ENCODE results near the gene JMJD7.
A peak's percentile ranks its signal among the peaks of the same experiment; 100 is the strongest.

Gene JMJD7

DNA sequence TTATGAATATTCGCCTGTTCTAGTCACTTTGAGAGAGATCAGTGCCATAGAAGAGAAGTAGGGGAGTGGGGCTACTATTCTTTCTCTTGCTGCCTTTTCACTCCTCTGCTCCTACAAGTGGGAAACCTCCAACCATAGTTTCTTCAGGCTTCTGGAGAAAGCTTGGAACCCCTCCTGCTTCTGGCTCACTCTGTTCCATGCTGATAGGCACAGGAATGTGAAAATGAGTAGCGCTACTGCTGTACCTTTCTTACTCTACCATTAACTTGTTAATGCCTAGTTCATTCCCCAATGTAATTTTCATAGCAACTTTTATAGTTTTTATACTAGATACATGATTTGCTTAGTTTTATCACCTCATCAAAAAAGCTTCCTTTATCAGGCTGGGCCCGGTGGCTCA is 26.7 kb upstream of the JMJD7 start:
- DNase-seq = no peak

DNA sequence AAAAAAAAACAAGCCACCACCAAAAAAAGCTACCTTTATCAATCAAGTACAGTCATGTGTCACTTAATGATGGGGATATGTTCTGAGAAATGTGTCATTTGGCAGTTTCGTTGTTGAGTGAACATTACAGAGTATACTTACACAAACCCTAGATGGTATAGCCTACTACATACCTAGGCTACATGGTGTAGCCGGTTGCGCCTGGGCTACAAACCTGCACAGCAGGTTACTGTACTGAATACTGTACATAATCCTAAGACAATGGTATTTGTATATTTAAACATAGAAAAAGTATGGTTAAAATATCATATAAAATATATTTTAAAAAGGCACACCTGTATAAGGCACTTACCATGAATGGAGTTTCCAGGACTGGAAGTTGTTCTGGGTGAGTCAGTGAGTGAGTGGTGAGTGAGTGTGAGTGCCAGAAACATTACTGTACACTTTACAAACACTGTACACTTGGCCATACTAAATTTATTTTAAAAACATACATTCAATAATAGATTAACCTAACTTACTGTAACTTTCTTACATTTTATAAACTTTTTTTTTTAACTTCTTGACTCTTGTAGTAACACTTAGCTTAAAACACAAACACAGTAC is 25.9 kb upstream of the JMJD7 start:
- no peak for DNase-seq

DNA sequence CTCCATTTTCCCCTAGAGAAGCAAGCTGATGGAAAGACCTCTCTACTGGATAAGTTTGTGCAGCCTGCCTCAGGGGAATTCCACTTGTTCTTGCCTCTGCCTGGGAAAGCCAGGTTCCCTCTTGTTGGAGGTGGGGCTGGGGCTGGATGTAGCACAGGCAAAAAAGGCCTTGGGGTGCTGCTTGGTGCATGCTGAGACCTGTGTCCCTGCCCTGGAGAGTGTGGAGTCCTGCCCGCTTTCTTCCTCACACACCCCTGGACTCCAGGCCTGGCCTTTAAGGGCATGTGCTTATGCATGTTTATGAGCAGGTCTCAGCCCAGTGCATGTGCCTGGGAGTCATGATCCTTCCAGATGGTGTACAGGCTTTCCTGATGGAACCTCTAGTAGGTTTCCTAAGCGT is 23.5 kb upstream of the JMJD7 start:
- no peak for DNase-seq

DNA sequence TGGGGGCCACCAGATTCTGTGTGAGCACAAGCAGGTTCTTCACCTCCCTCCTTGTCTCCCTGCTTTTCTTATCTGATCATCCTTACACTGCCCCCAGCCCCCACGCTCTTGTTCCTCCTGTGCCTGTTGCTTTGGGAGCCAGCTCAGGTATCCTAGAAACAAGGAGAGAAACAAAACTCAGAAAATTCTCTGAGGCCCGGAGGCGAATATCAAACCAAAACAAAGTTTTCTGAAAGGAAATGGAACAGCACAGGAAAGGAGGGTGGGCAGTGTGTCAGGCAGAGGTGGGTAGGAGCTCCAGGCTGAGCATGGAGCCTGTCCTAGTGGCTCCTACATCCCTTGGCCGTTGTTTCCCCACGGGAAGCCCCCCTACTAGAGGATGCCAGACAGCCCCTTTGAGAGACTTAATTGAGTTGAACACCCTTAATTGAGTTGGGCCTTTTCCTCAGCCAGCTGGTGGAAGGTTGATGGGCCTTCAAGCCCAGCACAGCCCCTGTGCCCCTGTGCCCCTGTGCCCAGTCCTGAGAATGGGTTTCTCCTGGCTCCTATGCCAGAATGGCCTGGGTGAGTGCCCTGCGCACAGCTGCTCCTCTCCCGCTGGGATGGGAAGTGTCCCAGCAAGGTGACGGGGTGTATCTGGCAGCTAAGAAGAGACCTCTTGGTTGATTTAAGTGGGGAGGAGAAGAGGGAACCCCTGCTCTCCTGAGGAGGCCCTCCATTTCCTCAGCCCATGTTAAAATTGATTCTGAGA is 22.8 kb upstream of the JMJD7 start:
- DNase-seq = no peak

DNA sequence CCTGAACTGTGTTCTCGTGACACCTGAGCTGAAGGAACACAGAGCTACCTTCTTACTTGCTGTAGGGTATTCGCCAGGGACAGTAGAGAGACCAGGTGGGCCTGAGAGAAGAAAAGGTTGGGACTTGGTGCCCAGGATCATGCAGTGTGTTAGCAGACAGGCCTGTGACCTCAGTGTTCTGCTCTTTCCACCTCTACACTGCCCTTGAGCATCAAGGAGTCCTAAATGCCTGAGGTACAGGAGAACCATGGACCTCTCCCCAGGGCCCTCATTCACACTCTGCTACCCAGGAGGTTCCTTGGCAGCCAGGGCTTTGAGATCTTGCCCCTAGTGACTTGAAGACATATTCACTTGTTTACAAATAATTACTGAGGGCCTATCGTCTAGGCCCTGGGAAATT is 22.2 kb upstream of the JMJD7 start:
- no peak for DNase-seq

DNA sequence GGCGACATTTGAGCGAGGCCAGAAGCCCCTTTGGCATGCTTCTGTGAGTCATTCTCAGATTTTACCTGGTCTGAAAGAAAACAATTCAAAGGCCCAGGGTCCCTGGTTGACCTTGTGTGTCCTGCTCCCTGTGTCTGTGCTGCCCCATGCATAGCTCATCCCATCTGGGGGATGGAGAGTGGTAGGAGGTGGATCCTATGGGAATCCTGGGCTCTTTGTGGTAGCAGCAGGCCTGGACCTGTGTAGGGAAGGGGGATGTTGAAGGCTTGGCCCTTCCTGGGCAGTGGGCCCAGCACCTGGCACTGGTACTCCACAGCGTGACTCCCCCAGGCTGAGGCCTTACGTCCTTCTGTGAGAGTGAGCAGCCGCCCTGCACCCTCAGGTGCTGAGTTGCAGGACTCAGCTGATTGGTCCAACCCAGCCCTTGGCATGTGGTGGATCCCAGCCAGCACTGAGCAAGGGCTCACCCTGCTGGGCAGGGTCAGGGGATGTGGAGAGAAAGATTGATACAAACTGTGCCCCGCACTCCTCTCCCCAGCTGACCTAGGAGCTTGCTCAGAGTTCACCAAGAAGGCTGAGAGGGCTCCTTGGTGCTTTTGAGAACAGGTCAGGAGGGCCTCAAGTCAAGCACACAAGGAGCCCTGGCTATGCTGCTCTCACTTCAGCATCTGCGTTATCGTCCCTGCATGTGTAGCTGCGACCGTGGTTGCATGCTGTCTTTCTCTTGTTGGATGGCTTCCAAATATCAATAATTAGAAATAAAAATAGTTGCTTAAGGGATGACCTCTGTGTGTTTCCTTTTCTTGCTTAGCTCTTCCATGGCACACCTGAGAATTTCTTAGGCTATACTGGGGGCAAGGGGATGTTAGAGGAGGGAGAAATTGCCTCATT is 21.4 kb upstream of the JMJD7 start:
- DNase-seq = no peak

DNA sequence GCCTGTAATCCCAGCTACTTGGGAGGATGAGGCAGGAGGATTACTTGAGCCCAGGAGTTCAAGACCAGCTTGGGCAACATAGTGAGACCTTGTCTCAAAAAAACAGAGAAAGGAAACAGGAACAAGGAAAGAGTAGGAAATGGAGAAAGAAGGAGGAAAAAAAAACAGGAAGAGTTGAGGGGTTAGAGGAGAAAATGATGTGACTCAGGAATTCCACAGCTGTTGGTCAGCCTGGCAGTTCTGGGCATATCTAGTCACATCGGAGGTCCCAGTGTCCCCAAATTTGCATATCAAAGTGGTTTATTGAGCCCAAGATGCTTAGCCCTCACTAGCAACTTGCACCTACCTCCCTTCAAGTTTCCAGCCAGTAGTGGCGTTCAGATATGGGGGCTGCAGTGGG is 18.8 kb upstream of the JMJD7 start:
- no peak for DNase-seq

DNA sequence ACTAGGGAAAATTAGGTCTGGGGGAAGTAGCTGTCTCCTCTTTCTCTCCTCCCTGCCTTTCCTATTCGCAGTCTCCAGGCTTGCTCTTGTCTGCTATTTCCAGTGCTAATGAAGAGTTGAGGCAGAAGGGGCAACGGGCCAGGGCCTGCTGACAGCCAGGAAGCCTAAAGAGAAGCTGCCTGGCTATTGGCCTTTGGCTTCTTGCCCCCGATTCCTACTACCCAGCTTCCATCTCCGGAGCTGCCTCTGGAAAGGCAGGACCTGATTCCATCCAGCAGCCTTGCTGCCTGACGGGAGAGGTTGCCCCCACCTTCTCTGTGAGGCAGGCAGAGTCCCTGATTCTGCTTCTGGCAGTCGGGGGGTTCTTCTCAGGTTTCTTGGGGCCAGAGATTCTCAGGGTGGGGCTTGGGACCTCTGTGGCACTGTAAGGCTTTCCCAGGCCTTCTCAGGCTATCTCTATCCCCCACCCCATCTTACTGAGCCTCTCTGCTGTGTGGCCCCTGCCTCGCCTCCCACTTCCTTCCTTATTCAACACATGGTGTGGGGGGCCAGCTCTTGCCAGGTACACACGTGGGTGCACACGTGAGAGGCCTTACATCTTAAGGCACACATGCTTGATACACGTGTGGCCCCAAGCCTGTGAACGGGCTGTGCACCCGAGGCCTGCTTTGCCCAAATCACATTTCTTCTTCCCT is 18.2 kb upstream of the JMJD7 start:
- DNase-seq = no peak

DNA sequence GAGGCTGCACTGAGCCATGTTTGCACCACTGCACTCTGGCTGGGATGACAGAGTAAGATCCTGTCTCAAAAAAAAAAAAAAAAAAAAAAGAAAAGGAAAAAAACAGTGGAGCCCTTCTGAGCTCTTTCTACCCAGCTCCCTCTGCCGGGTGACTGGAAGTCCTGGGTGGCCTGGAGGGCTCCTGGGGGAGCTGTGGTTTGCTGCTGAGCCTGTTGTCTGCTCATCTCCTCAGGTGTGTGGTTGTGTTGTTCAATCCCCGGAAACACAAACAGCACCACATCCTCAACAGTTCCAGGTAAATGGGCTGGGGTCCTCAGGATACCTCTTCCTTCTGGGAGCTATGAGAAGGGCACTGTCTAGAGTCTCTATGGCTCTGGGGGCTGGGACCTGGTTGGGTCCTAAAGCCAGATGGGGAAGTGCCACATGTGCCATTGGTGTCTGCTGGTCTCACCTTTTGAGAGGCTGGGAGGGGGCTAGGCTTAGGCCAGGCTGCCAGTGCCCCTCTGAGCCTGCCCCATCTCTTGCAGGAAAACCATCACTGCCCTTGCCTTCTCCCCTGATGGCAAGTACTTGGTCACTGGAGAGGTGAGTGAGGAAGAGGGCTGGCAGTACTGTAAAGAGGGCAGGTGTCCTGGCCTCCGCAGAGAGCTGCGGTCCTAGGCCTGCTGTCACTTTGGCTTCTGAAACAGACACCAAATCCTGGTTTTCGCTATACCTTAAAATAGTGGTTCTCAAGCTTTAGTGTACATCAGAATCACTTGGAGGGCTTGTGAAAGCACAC is 17.1 kb upstream of the JMJD7 start:
- DNase-seq = no peak

DNA sequence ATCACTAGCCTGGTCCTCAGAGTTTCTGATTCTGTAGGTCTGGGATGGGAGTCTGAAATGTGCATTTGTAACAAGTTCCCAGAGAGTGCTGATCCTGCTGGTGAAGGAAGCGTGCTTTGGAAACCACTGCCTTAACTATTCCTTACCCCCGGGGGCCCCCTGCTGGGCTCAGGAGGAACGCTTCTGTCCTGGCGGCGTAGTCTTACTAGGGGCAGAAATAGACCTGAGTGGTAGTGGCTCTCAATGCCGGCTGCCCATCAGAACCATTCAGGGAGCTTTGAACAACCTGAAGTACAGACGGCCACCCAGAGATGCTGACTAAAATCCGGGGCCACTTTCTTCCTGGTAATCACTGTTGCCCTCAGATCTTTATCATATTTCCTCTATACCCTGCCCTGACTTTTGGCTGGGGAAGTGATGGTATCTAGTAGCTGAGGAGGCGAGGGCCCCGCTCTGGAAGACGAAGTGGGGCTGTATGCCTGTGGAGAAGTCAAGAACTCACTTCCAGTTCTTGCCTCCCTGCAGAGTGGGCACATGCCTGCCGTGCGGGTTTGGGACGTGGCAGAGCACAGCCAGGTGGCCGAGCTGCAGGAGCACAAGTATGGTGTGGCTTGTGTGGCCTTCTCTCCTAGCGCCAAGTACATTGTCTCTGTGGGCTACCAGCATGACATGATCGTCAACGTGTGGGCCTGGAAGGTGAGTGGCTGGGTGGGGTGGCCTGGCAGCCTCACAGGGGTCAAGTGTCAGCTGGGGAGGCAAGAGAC is 16.3 kb upstream of the JMJD7 start:
- peak; percentile 72 for DNase-seq

DNA sequence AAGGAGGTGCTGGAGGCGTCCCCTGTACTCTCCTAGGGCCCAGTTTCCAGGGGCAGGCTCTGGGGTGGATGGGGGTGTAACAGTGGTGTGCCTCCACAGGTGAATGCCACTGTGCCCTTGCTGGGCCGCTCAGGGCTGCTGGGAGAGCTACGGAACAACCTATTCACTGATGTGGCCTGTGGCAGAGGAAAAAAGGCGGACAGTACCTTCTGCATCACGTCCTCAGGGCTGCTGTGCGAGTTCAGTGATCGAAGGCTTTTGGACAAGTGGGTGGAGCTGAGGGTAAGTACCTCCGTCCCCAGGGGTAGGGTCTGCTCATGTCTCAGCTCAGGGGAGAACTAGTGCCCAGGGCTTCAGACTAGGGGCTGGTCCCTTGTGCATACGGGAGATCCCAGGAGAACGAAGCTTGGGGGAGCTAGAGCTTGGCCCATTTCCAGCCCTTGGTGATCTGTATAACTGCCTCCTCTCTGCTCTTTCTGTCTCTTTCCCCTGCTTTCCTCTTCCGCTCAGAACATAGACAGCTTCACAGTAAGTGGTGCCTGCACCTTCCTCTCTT is 15.0 kb upstream of the JMJD7 start:
- no peak for DNase-seq

DNA sequence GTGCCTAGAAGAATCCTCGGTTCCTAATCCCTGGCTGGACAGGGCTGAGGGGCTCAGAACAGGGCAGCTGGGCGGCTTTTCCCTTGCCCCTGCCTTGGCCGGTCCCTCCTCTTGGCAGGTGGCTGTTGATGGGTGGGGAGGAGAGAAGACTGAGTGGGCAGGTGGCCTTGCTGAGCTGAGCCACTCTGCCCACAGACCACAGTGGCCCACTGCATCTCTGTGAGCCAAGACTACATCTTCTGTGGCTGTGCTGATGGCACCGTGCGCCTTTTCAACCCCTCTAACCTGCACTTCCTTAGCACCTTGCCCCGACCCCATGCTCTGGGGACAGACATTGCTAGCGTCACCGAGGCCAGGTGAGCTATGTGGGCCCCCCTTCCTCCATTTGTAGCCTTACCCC is 14.5 kb upstream of the JMJD7 start:
- DNase-seq = no peak

DNA sequence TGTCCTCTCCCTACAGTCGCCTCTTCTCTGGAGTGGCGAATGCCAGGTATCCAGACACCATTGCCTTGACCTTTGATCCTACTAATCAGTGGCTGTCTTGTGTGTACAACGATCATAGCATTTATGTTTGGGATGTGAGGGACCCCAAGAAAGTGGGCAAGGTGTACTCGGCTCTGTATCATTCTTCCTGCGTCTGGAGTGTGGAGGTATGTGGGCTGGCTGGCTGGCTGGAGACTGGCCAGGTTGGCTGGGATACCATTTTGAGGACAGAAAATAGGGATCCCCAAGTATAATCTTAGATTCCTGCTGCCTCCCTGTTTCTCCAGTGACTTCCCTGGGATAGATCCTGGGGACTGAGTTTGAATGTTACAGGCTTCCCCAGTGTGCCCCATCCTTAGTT is 13.4 kb upstream of the JMJD7 start:
- no peak for DNase-seq

DNA sequence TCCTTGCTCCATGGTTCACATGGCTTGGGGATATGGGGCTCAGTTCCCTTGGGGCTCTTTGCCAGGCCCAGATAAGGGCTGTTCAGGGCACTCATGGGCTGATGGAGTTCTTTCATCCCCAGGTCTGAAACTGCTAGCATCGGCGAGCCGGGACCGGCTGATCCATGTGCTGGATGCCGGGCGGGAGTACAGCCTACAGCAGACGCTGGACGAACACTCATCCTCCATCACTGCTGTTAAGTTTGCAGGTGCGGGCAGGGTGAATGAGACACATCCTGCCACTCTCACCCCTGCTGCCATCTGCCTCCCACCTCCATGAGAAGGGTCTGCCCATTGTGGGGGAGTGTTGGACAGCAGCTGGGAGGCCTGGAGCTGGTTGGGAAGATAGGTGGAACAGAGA is 11.1 kb upstream of the JMJD7 start:
- no peak for DNase-seq

DNA sequence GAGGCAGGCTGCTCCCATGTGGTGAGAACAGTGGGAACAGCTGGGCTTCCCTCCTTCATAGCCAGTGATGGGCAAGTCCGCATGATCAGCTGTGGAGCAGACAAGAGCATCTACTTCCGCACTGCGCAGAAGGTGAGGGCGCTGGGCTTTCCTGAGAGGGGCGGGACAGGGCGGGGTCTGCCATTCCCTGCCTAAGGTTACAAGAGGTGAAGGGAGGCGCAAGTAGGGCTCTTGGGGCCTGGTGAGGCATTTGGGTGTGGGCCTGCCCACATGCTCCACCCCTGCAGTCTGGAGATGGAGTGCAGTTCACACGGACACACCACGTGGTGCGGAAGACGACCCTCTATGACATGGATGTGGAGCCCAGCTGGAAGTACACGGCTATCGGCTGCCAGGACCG is 10.6 kb upstream of the JMJD7 start:
- DNase-seq = no peak

DNA sequence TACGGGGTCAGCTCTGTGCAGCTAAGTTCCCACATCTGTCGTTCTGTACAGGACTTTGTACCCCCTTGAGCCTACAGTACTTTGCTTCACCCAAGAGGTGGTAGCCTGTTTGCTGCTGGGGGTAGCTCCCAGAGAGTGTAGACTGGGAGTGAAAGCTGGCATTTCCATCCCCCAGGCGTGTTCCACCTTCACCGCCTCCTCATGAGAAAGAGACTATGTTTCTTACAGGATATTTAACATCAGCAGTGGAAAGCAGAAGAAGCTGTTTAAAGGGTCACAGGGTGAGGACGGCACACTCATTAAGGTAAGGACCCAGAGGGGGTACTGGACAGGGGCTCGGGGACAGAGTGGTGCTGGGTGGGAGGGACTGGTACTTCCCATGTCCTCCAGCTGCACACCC is 10.1 kb upstream of the JMJD7 start:
- no peak for DNase-seq

DNA sequence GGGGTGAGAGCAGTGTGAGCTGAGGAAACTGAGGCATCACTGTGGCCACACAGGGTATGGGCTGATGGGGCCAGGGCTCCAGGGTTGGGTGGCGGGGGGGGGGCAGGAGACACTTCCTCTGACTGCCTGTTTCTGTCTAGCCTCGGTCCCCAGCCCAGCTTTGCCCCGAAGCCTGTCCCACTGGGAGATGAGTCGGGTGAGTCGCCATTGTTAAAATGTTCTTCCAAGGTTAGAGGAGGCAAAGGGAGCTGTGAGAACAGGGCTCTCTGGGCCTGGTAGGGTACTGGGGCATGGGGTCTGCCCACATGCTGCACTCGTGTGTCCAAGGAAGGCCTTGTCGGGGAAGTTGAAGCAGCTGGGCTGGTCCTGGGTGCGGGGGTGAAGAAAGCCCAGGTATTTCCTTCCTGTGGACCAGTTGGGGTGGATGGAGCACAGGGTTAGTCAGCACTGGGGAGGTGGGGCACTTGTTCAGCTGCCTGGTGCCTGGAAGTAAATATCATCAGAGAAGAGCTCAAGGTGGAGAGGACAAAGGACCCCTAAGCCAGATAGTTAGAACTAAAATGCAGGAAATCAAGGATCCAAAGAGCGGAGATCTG is 8.3 kb upstream of the JMJD7 start:
- no peak for DNase-seq

DNA sequence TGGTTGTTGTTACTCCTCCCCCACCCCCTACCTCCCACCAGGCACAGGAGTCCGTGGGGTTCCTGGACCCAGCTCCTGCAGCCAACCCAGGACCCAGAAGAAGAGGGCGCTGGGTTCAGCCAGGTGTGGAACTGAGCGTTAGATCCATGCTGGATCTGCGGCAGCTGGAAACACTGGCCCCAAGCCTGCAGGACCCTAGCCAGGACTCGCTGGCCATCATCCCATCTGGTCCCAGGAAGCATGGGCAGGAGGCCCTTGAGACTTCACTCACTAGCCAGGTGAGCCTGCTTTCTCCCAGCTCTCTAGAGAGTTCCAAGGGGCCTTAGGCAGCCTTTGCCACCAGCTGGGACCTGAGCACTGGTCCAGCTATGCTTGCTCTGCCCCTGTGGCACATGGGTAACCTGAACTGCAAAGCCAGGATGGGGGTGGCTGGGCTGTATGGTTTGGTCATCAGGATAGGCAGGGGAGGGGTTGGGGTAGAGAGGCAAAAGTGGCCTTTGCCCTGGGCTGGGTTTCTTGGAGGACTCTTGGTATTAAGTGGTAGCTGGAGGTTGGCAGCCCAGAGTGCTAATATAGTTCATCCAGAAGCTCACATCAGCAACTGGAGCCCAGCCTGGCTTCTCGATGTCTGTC is 7.0 kb upstream of the JMJD7 start:
- no peak for DNase-seq

DNA sequence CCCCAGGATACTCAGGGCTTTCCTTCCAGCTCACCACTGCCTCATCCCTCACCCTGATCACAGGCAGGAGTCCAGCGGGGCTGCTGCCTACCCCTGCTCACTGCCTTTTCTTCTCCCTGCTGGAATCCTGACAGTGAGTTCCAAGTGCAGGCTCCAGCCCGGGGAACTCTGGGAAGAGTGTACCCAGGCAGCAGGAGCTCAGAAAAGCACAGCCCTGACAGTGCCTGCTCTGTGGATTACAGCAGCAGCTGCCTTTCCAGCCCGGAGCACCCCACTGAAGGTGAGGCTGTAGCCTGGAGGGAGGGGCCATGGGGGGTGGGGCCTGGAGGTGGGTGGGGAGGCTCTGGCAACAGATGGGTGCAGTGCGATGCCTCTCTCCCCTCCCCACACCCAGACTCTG is 6.1 kb upstream of the JMJD7 start:
- no peak for DNase-seq

DNA sequence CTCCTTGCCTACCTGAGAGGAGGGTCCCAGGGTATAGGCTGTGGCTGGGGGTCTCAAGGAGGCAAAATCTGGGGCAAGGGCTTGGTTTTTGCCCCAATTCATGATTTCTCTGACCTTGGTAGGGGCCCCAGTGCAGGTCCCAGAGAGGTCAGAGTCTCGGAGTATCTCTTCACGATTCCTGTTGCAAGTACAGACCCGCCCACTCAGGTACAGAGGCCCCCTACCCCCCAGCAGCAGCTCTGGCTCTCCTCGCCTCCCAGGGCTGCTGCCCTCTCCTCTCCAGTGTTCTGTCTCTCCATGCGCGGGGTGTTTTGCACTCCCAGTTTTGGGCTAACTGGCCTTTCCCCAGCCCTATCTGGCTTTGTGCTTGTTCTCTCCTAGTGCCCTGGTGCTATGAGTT is 5.4 kb upstream of the JMJD7 start:
- no peak for DNase-seq

DNA sequence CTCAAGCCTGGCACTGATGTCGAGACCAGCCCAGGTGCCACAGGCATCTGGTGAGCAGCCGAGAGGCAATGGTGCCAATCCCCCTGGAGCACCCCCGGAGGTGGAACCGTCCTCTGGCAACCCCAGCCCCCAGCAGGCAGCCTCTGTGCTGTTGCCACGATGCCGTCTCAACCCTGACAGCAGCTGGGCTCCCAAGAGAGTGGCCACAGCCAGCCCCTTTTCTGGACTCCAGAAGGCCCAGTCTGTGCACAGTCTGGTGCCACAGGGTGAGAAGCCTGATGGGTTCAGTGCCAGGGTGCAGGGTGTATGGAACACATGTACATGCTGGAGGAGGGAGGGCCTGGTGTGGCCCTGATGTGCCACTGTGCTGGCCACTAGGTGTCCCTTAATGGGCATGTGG is 4.9 kb upstream of the JMJD7 start:
- DNase-seq = no peak
